ENCODE data around the gene XPA.

DNA sequence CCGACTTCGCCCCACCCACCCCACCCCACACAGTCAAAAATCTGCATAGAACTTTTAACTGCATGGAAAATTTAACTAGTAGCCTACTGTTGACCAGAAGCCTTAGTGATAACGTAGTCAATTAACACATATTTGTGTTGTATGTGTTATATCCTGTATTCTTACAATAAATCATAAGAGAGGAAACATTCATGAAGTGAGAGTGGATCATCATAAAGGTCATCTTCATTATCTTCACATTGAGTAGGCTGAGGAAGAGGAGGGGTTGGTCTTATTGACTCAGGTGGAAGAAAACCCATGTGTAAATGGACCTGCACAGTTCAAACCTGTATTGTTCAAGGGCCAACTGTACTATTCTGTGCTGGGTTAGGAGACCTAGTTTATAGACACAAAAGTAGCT lies 31.4 kb downstream of the XPA start:
- TF ChIP-seq, protein P1, sequence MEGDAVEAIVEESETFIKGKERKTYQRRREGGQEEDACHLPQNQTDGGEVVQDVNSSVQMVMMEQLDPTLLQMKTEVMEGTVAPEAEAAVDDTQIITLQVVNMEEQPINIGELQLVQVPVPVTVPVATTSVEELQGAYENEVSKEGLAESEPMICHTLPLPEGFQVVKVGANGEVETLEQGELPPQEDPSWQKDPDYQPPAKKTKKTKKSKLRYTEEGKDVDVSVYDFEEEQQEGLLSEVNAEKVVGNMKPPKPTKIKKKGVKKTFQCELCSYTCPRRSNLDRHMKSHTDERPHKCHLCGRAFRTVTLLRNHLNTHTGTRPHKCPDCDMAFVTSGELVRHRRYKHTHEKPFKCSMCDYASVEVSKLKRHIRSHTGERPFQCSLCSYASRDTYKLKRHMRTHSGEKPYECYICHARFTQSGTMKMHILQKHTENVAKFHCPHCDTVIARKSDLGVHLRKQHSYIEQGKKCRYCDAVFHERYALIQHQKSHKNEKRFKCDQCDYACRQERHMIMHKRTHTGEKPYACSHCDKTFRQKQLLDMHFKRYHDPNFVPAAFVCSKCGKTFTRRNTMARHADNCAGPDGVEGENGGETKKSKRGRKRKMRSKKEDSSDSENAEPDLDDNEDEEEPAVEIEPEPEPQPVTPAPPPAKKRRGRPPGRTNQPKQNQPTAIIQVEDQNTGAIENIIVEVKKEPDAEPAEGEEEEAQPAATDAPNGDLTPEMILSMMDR (IDR thresholded peaks at IDR 0.05; ENCODE audit: insufficient read depth, low read length, poor library complexity, severe bottlenecking): no peak
- TF ChIP-seq EZH2phosphoT487 (conservative IDR thresholded peaks at IDR 0.05; ENCODE audit: low read length): no peak
